ENCODE measurements around the gene CBFB.

GRCh38 chr16:67120025-67120424 lies 91.1 kb downstream of the CBFB start:
- TF ChIP-seq CTCF (conservative IDR thresholded peaks at IDR 0.05; ENCODE audit: low read depth, low read length) (no peak), POLR2A (IDR thresholded peaks at IDR 0.05; ENCODE audit: low read depth, low read length) (no peak), RCOR1 (IDR thresholded peaks at IDR 0.05; ENCODE audit: insufficient replicate concordance, low read length) (no peak), MXI1 (IDR thresholded peaks at IDR 0.05; ENCODE audit: borderline replicate concordance, low read depth, low read length) (no peak), RAD21 (IDR thresholded peaks at IDR 0.05; ENCODE audit: low read length) (no peak), MAFK (IDR thresholded peaks at IDR 0.05; ENCODE audit: low read depth, low read length) (no peak), CEBPB (IDR thresholded peaks at IDR 0.05; ENCODE audit: low read depth, low read length) (no peak), SMC3 (IDR thresholded peaks at IDR 0.05; ENCODE audit: low read depth, low read length) (no peak), RFX5 (IDR thresholded peaks at IDR 0.05; ENCODE audit: low read depth, low read length) (no peak)

Measured in IMR-90 (cell line).